MM.1S (cell line): ENCODE data around the gene CLASP1.

Experiments
- CTCF ChIP-seq: fragments of 300-600 bp; sonication (generic); IDR thresholded peaks from 2 replicates; pipeline ENCODE4 v1.5.1; 2016; ENCODE audit warnings: antibody characterized with exemption, low read length, mixed read lengths
- EZH2phosphoT487 ChIP-seq: fragments of 300-600 bp; sonication (generic); IDR thresholded peaks from 2 replicates; pipeline ENCODE4 v1.6.1; 2018; ENCODE audit warnings: antibody characterized with exemption, low read length

DNA sequence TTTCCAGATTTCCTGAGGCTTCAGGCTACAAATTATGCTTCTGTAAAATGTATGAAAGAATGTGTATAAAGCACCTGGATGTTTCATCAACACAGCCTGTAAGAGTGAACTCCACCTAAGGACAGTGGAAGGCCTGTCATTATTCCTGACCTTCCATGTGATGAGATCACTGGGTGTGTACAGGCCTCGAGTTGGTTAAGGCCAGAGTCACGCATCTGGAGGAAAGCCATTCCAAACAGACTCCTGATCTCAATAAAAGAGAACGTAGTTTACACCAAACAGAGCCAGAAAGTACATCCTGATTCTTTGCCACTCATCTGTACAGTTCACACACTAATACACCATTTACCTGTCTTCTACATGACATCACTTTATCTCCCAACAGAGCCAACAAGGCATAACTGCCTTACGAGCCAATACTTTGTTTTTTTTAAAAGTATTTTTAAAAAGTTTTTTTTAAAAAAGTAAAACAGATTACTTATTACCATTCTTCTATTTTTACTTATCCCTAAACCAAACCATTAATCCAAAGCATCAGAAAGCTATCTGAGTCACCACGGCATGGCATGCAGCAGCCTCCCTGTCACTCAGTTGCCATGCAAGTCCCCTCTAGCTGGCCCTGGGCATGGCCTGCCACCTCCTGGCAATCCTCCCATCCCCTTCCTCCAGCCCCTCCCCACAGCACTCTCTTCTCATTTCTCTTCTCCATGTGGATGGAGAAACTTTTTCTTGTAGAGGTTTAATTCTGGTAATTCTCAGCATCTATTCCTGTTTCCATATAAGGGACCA, 285.4 kb downstream of the CLASP1 start:
- no peak for TF ChIP-seq CTCF
- TF ChIP-seq EZH2phosphoT487, result no peak
